CD4-positive, alpha-beta T cell (primary cell): ENCODE results near the gene ABCA2. TPM values are rescaled to one million over a fixed set of nuclear protein-coding genes. Genes with fewer than 3 reads are reported as not detected.

Source experiments
- ATAC-seq: fragments of 200-7000 bp; cut with Tn5 transposase; one replicate; pipeline ENCODE4 v1.10.0; 2022; ENCODE audit warnings: mild to moderate bottlenecking; ENCODE audit not compliant: poor library complexity
- CTCF ChIA-PET: fragments of 350-600 bp; sonication (Branson Sonifier 250); formaldehyde crosslinking; loops from one replicate; lab custom pipeline; 2021; ENCODE audit warnings: antibody characterized with exemption, inconsistent platforms; lab: Charles Lee
- POLR2A ChIA-PET: fragments of 350-600 bp; sonication (Branson Sonifier 250); formaldehyde crosslinking; loops from one replicate; lab custom pipeline; 2021; ENCODE audit warnings: antibody characterized with exemption, inconsistent platforms; lab: Charles Lee
- DNase-seq, 14 experiments: peaks; one replicate each; pipeline ENCODE4 v3.0.0-alpha.2; 2013 to 2020; ENCODE audit warnings: mixed read lengths in 2 of 14
- H3K27ac ChIP-seq, 2 donors: one replicate each; pipeline versions ENCODE4 v1.5.1 to v1.7.0; 2013; ENCODE audit warnings: low read length in 2 of 2, low read depth in 1 of 2, mild to moderate bottlenecking in 1 of 2
- H3K27me3 ChIP-seq, 2 experiments: 1 replicate in 1 of 2; 2 replicates in 1 of 2; pipeline versions ENCODE4 v1.6.1 to v1.7.0; 2013; ENCODE audit warnings: low read length in 2 of 2, control low read depth in 1 of 2, mild to moderate bottlenecking in 1 of 2, moderate library complexity in 1 of 2; ENCODE audit not compliant: insufficient read depth in 2 of 2, control insufficient read depth in 1 of 2
- H3K36me3 ChIP-seq: one replicate; pipeline ENCODE4 v1.6.1; 2013; ENCODE audit warnings: low read length, control low read depth; ENCODE audit not compliant: insufficient read depth
- H3K4me1 ChIP-seq: one replicate; pipeline ENCODE4 v1.6.1; 2013; ENCODE audit warnings: low read length, control low read depth; ENCODE audit not compliant: insufficient read depth
- H3K4me3 ChIP-seq: one replicate; pipeline ENCODE4 v1.5.1; 2013; ENCODE audit warnings: mild to moderate bottlenecking, low read length, moderate library complexity
- H3K9me3 ChIP-seq, 2 experiments: 1 replicate in 1 of 2; 2 replicates in 1 of 2; pipeline versions ENCODE4 v1.6.1 to v1.7.0; 2013; ENCODE audit warnings: low read length in 2 of 2, mild to moderate bottlenecking in 2 of 2, control low read depth in 1 of 2, moderate library complexity in 1 of 2; ENCODE audit not compliant: control insufficient read depth in 1 of 2, insufficient read depth in 1 of 2
- H3K27ac Mint-ChIP-seq: one replicate; pipeline ENCODE4 v1.8.0; 2020; ENCODE audit warnings: mixed read lengths
- H3K27me3 Mint-ChIP-seq: one replicate; pipeline ENCODE4 v1.8.0; 2021; ENCODE audit warnings: mixed read lengths
- H3K36me3 Mint-ChIP-seq: one replicate; pipeline ENCODE4 v1.8.0; 2021; ENCODE audit warnings: low read depth, mixed read lengths
- H3K4me1 Mint-ChIP-seq: one replicate; pipeline ENCODE4 v1.8.0; 2021; ENCODE audit warnings: low read depth, mixed read lengths
- H3K4me3 Mint-ChIP-seq: one replicate; pipeline ENCODE4 v1.8.0; 2020; ENCODE audit warnings: mild to moderate bottlenecking, mixed read lengths
- H3K9me3 Mint-ChIP-seq: one replicate; pipeline ENCODE4 v1.8.0; 2020; ENCODE audit warnings: mixed read lengths
- intact Hi-C, 2 experiments: fragments of 100-400 bp; cut with DNase I in 1 of 2; cut with micrococcal nuclease in 1 of 2; formaldehyde crosslinking; loops; one replicate each; pipeline versions ENCODE4 v1.15.1 to v1.9.0; 2023 to 2025; cut with DNase I, micrococcal nuclease
- total RNA-seq, 174 experiments: library from RNA in 2 of 174; stranded (reverse) in 2 of 174; gene quantifications; one replicate each; pipeline ENCODE4 v1.2.3 and lab custom pipeline; 2021 to 2026
- TF ChIP-seq, protein P1 (sequence below): fragments of 200-600 bp; IDR thresholded peaks from one replicate; pipeline ENCODE4 v1.8.0; 2022; ENCODE audit warnings: antibody characterized with exemption, mild to moderate bottlenecking

The ABCA2 gene
- total RNA-seq, 2 experiments from 2014 or later, result 80.1 to 86.8 TPM

DNA sequence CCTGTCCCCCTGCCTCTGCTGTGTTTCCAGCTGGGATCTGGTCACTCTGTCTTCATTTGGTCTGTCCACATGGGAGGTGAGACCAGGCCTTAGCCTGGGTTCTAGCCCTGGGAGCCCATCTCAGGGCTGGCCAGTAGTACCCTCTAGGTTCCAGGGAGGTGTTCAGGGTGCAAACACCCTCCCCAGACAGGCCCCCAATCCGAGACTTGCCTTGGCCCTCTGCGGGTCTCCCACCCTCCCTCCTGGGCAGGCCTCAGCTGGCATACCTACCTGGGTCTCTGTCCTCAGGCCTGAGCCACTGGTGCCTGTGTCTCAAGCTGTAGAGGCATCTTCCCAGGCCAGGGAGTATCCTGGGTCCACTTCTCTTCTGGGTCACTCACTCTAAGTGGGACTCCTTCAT is 43.2 kb upstream of the ABCA2 start:
- Histone ChIP-seq H3K27ac (no peak overlapping the region), H3K4me1 (peaks cover 28% of the 10 kb centered on the region), H3K27me3 (peaks cover 0 to 8% of the 10 kb centered on the region in 2 experiments), H3K9me3 (no peaks in the 10 kb centered on the region), H3K36me3 (no peaks in the 10 kb centered on the region), H3K4me3 (no peak overlapping the region)
- H3K9me3 Mint-ChIP-seq, result no peaks in the 10 kb centered on the region
- H3K36me3 Mint-ChIP-seq, result no peaks in the 10 kb centered on the region
- H3K27ac Mint-ChIP-seq, result peak overlapping the region; percentile 24
- TF ChIP-seq, protein P1, sequence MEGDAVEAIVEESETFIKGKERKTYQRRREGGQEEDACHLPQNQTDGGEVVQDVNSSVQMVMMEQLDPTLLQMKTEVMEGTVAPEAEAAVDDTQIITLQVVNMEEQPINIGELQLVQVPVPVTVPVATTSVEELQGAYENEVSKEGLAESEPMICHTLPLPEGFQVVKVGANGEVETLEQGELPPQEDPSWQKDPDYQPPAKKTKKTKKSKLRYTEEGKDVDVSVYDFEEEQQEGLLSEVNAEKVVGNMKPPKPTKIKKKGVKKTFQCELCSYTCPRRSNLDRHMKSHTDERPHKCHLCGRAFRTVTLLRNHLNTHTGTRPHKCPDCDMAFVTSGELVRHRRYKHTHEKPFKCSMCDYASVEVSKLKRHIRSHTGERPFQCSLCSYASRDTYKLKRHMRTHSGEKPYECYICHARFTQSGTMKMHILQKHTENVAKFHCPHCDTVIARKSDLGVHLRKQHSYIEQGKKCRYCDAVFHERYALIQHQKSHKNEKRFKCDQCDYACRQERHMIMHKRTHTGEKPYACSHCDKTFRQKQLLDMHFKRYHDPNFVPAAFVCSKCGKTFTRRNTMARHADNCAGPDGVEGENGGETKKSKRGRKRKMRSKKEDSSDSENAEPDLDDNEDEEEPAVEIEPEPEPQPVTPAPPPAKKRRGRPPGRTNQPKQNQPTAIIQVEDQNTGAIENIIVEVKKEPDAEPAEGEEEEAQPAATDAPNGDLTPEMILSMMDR, result no peak
- DNase-seq (no peak), ATAC-seq (no peak)
- POLR2A ChIA-PET, result interaction anchor here (0.8 to 5.2 kb wide), 5 partner anchors 15 to 271 kb away, joined by 3 to 62 read pairs (median 4); partner anchors contain the start of gene MAN1B1
- H3K4me3 Mint-ChIP-seq, result peak overlapping the region; percentile 82
- CTCF ChIA-PET, result interaction anchor here (1.1 to 2.8 kb wide), 3 partner anchors 15 to 36 kb away, joined by 4 to 15 read pairs (median 4); partner anchors contain the start of genes MAN1B1 and NPDC1
- peaks cover 4% of the 10 kb centered on the region for H3K27me3 Mint-ChIP-seq
- H3K4me1 Mint-ChIP-seq, result peaks cover 16% of the 10 kb centered on the region
- intact Hi-C loops, result loop anchor here (1.0 to 2.0 kb wide), 2 partner anchors 14 to 16 kb away; partner anchors contain the start of gene MAN1B1 (in 1 of the 2)

DNA sequence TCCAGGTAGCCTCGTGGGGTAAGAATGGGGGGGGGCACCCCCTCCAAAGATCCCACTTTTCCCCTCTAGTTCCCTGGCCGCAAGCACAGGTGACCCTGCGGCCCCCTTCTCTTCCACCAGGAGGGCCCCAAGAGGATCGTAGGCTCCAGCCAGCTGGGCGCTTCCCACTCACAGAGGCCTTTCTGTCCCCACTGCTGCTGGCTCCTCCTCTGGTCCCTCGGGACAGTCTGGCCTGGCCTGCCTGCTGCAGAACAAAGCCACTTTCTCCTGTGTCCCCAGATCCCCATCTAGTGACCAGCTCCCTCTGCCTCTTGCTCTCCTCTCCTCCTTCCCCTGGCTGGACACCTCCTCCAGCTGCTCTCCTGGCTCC is 42.9 kb upstream of the ABCA2 start:
- intact Hi-C loops, result loop anchor here (1.0 to 2.0 kb wide), 2 partner anchors 14 to 16 kb away; partner anchors contain the start of gene MAN1B1 (in 1 of the 2)
- Histone ChIP-seq H3K4me1 (peaks cover 28% of the 10 kb centered on the region), H3K36me3 (no peaks in the 10 kb centered on the region), H3K27me3 (peaks cover 0 to 8% of the 10 kb centered on the region in 2 experiments), H3K9me3 (no peaks in the 10 kb centered on the region), H3K4me3 (peak overlapping the region; percentile 45), H3K27ac (no peak overlapping the region)
- H3K4me1 Mint-ChIP-seq, result peaks cover 16% of the 10 kb centered on the region
- peak overlapping the region; percentile 24 for H3K27ac Mint-ChIP-seq
- CTCF ChIA-PET, result interaction anchor here (1.1 to 2.8 kb wide), 6 partner anchors 16 to 166 kb away, joined by 3 to 15 read pairs (median 4); partner anchors contain the start of genes MAN1B1 and NPDC1
- ATAC-seq (no peak), DNase-seq (no peak)
- no peaks in the 10 kb centered on the region for H3K36me3 Mint-ChIP-seq
- POLR2A ChIA-PET, result interaction anchor here (0.6 to 5.2 kb wide), 9 partner anchors 15 to 271 kb away, joined by 3 to 62 read pairs (median 4); partner anchors contain the start of genes DPP7 and MAN1B1
- H3K27me3 Mint-ChIP-seq, result peaks cover 4% of the 10 kb centered on the region
- TF ChIP-seq, protein P1, result no peak
- H3K9me3 Mint-ChIP-seq, result no peaks in the 10 kb centered on the region
- peak overlapping the region; percentile 82 for H3K4me3 Mint-ChIP-seq

DNA sequence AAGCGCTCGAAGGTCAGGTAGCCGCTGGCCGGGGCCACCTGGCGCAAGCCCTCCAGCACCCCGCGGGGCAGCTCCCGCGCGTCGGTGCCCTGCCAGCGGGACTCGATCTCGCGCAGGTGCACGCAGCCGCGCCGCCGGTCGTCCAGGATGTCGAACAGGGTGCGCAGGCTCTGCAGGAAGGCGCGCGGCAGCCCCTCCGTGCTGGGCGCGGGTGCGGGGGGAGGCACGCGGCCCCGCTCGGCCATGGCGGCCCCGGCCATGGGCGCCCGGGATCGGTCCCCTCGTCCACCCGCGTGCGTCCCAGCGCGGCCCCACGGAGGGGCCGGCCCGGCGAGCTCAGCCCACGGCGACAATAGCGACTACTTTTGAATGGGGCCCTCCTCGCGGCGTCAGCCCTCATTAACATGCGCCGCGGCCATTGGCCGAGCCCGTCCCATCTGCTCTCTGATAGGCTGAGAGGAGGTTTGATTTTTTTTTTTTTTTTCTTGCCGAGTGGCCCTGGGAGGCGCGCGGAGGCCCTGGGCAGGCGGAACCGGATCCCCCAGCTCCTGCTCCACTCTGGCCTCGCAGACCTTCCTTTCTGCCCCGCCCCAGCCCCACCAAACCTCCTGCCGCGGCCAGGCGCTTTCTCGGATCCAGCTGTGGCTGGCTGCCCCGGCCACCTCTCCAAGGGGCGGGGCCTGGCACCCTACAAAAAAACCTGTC is 42.3 kb upstream of the ABCA2 start, which contains the start of gene SAPCD2:
SAPCD2 (minus strand) TSS at position 357 of the 705 bp plus-strand sequence; CDS start at position 260, 97 bp downstream.
- H3K4me1 Mint-ChIP-seq, result peaks cover 16% of the 10 kb centered on the region
- TF ChIP-seq, protein P1, result no peak
- Histone ChIP-seq H3K9me3 (no peaks in the 10 kb centered on the region), H3K36me3 (no peaks in the 10 kb centered on the region), H3K27ac (no peak within 1 kb of the TSS), H3K4me1 (peaks cover 28% of the 10 kb centered on the region), H3K27me3 (peaks cover 0 to 8% of the 10 kb centered on the region in 2 experiments), H3K4me3 (peak within 1 kb of the TSS; percentile 45)
- no peaks in the 10 kb centered on the region for H3K9me3 Mint-ChIP-seq
- ATAC-seq, result peak; percentile 88
- H3K27me3 Mint-ChIP-seq, result peaks cover 4% of the 10 kb centered on the region
- peak; percentile 68 to 94 (median 78) for DNase-seq
- H3K36me3 Mint-ChIP-seq, result no peaks in the 10 kb centered on the region
- H3K27ac Mint-ChIP-seq, result peak within 1 kb of the TSS; percentile 24
- POLR2A ChIA-PET, result interaction anchor here (0.6 to 5.2 kb wide), 9 partner anchors 16 to 342 kb away, joined by 3 to 62 read pairs (median 4); partner anchors contain the start of genes DPP7, MAN1B1 and TUBB4B
- H3K4me3 Mint-ChIP-seq, result peak within 1 kb of the TSS; percentile 82
- intact Hi-C loops, result loop anchor here in 1 of 2 experiments (2.0 kb wide), 1 partner anchor 16 kb away; the partner anchor contains the start of gene MAN1B1
- CTCF ChIA-PET, result interaction anchor here (0.7 to 2.8 kb wide), 6 partner anchors 16 to 166 kb away, joined by 3 to 15 read pairs (median 4); partner anchors contain the start of genes MAN1B1 and NPDC1
